NCI-H128 (cell line): ENCODE data around the gene MCM9.
"Not testable (repeated sequence)": the region's sequence is repeated elsewhere in the genome, so short reads cannot be mapped to it uniquely, and the experiment has no call there.

Experiments
- DNase-seq: peaks from one replicate; lab custom pipeline; 2025; ENCODE audit not compliant: unreplicated experiment; lab: John Stamatoyannopoulos, UW

Gene MCM9

GRCh38 chr6:118772886-118773285, 162.1 kb downstream of the MCM9 start:
- DNase-seq: no peak

DNA sequence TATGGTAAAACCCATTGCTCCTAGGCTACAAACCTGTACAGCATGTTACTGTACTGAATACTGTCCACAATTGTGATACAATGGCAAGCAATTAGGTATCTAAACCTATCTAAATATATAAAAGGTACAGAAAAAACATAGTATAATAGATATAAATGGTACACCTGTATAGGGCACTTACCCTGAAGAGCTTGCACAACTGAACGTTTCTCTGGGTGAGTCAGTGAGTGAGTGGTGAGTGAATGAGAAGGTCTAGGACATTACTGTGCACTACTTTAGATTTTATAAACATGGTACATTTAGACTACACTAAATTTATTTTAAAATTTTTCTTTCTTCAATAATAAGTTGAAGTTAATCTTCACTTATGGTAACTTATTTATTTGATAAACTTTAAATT, 163.7 kb downstream of the MCM9 start:
- no peak for DNase-seq

DNA sequence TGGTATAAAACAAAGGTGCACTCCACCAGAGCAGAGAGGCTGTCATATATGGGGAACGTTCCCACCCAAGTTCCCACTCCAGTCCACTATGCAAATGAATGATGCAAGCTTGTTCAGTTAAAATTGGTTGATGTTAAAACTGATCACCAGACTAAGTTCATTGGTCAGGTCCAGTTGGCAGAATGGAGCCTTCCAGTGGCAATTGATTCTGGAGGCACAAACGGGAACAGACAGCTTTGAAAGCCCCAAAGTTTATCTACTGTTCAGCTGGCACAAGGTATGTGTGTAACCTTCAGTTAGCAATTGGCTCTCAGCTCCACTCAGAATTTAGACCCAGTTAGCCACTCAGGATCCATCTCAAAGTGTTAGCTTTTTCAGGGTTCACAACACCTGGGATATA, 164.1 kb downstream of the MCM9 start:
- DNase-seq: no peak

DNA sequence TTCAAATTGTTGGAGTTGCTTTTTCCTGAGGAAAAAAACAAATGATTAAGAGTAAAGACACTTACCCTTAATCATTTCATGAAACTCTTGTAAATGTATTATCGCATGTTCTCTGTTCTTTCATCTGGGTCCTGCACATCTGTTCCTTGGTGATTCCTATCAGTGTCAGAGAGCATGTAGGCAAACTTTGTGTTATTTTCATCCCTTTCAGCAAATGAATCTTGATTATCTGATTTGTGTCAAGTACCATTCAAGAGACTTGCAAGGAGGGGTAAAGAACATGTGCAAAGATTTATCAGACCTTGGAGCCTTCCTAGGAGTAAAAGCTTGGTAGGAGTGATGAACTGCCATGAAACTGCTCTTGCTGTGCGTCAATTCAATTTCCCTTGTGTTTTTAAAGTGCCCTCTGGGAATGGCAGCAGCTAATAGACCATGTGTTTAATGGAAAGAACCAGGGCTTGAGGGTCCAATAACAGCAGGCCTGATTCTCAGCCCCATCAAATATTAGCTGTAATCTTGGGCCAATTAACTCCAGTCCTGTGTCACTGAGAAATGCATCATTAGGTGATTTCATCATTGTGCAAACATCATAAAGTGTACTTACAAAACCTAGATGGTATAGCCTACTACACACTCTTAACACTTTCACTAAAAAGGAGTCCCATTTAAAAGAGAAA, 164.7 kb downstream of the MCM9 start:
- DNase-seq: peak; percentile 20

- no peak for DNase-seq
Measured at GRCh38 chr6:118768904-118769325, 166.0 kb downstream of the MCM9 start.

GRCh38 chr6:118768441-118768840, 166.5 kb downstream of the MCM9 start:
- no peak for DNase-seq

DNA sequence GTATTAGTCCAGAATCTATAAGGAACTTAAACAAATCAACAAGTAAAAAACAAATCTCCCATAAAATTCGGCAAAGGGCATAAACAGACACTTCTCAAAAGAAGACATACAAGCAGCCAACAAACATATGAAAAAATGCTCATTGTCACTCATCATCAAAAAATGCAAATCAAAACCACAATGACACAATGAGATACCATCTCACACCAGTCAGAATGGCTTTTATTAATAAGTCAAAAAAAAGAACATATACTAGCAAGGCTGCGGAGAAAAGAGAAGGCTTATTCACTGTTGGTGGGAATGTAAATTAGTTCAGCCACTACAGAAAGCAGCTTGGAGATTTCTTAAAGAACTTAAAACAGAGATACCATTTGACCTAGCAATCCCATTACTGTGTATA, 169.6 kb downstream of the MCM9 start:
- DNase-seq: not testable (repeated sequence)

GRCh38 chr6:118764766-118765165, 170.2 kb downstream of the MCM9 start:
- DNase-seq: no peak
